Measurements from ENCODE around the gene SLC16A10. TPM values are rescaled to one million over a fixed set of nuclear protein-coding genes. Genes with fewer than 3 reads are reported as not detected.

The SLC16A10 gene
- total RNA-seq, 3 donors from 2014 or later: 1.4 to 6.0 (median 3.8) TPM

- no peak for TF ChIP-seq CTCF (IDR thresholded peaks at IDR 0.05)
- ATAC-seq: no peak
- no peak for DNase-seq
- Histone ChIP-seq H3K9me3 (peaks cover 10% of the 10 kb centered on the region), H3K4me1 (ENCODE audit: low read depth) (no peaks in the 10 kb centered on the region), H3K36me3 (ENCODE audit: low read depth) (no peaks in the 10 kb centered on the region), H3K4me3 (no peak overlapping the region)
- intact Hi-C loops (cut with DNase I, micrococcal nuclease): no loop called here
Observed at GRCh38 chr6:111270121-111270520, 182.8 kb downstream of the SLC16A10 start.

- intact Hi-C loops (cut with DNase I, micrococcal nuclease): no loop called here
- no peak for TF ChIP-seq CTCF (IDR thresholded peaks at IDR 0.05)
- Histone ChIP-seq H3K4me3 (no peak overlapping the region), H3K4me1 (ENCODE audit: low read depth) (no peaks in the 10 kb centered on the region), H3K36me3 (ENCODE audit: low read depth) (no peaks in the 10 kb centered on the region), H3K9me3 (peaks cover 11% of the 10 kb centered on the region)
- DNase-seq (no peak), ATAC-seq (no peak)
Observed at GRCh38 chr6:111274593-111275217, 187.4 kb downstream of the SLC16A10 start.

DNA sequence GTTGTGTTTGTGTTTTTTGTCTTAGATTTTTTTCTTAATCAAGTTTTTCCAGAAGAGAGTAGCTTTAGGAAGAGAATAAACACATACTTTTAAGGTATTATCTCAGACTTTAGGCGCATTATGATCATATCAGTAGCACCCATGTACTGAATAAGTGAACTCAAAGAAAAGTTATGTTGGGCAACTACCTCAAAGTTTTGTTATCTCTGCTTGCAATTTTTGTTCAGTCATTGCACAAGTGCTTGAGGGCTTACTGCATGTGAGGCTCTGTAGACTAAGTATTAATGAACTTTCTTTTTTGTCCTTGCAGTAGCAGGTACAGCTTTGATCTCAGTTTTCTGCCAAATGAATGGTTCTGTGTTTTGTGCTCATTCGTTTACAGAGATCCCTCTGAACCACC, 189.0 kb downstream of the SLC16A10 start:
- intact Hi-C loops (cut with DNase I, micrococcal nuclease): no loop called here

GRCh38 chr6:111276736-111277135, 189.4 kb downstream of the SLC16A10 start:
- no peaks in the 10 kb centered on the region for H3K36me3 ChIP-seq (ENCODE audit: low read depth)

More for the DNA sequence above, 189.0 kb downstream of the SLC16A10 start:
- H3K36me3 ChIP-seq (ENCODE audit: low read depth): no peaks in the 10 kb centered on the region
- peaks cover 11% of the 10 kb centered on the region for H3K9me3 ChIP-seq
- H3K4me1 ChIP-seq (ENCODE audit: low read depth): no peaks in the 10 kb centered on the region
- ATAC-seq (no peak), DNase-seq (no peak)
- no peak overlapping the region for H3K4me3 ChIP-seq
- no peak for TF ChIP-seq CTCF (IDR thresholded peaks at IDR 0.05)

DNA sequence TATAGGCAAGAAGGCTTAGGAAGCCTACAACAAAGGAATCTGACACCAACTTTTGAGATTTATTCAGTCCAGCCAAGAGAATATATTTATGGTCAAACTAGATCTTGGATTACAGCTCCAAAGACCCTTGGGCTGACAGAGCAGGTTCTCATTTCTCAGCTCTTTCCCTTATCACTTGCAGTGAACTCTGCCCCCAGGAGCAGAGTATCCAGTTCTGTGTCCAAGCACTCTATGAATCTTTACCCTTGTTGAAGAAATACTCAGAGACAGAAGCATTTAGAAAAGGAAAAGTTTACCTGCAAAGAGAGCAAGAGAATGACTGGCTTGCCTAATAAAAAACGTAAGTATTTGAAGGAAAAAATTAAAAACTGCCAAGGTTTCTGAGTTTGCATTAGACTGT, 190.5 kb downstream of the SLC16A10 start:
- Histone ChIP-seq H3K36me3 (ENCODE audit: low read depth) (no peaks in the 10 kb centered on the region), H3K4me1 (ENCODE audit: low read depth) (no peaks in the 10 kb centered on the region), H3K9me3 (peaks cover 11% of the 10 kb centered on the region), H3K4me3 (no peak overlapping the region)
- ATAC-seq (no peak), DNase-seq (no peak)
- no peak for TF ChIP-seq CTCF (IDR thresholded peaks at IDR 0.05)
- intact Hi-C loops (cut with DNase I, micrococcal nuclease): no loop called here

More at GRCh38 chr6:111276736-111277135, 189.4 kb downstream of the SLC16A10 start:
- TF ChIP-seq CTCF (IDR thresholded peaks at IDR 0.05): no peak
- Histone ChIP-seq H3K4me1 (ENCODE audit: low read depth) (no peaks in the 10 kb centered on the region), H3K9me3 (peaks cover 11% of the 10 kb centered on the region), H3K4me3 (no peak overlapping the region)
- intact Hi-C loops (cut with DNase I, micrococcal nuclease): no loop called here
- no peak for DNase-seq
- ATAC-seq: no peak

DNA sequence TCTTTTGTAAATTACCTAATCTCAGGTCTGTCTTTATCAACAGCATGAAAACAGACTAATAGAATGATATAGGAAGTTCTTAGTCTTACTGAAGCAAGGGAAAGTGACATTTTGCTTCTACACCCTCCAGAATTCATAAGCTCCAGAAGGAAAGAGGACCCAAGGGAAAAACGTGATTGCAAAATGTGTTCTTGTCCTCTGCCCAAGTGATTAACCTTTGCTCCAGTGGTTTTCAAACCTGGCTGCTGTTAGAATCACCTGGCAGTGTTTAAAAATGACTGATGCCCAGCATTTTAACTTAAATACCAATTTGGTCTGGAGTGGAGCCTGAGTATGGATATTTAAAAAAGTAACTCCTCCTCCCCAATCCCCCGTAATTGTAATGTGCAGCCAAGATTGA, 191.4 kb downstream of the SLC16A10 start:
- Histone ChIP-seq H3K4me1 (ENCODE audit: low read depth) (no peaks in the 10 kb centered on the region), H3K36me3 (ENCODE audit: low read depth) (no peaks in the 10 kb centered on the region), H3K4me3 (no peak overlapping the region), H3K9me3 (peaks cover 11% of the 10 kb centered on the region)
- ATAC-seq: no peak
- no peak for TF ChIP-seq CTCF (IDR thresholded peaks at IDR 0.05)
- no peak for DNase-seq
- intact Hi-C loops (cut with DNase I, micrococcal nuclease): no loop called here
